BLaER1 treated with 17β-estradiol and CSF1 and Interleukin-3, amounts not matched to agents 10 nM and 100 nM (cell line): ENCODE measurements around the gene EIF4G3.
A peak's percentile ranks its signal among the peaks of the same experiment; 100 is the strongest.

Experiments used
- H3K27ac ChIP-seq, 11 experiments: shearing (Covaris generic); formaldehyde crosslinking; 2 replicates each; pipeline ENCODE4 v1.8.1; 2022
- H3K27me3 ChIP-seq, 11 experiments: shearing (Covaris generic); formaldehyde crosslinking; 2 replicates each; pipeline ENCODE4 v1.8.1; 2022
- H3K36me3 ChIP-seq, 11 experiments: shearing (Covaris generic); formaldehyde crosslinking; 2 replicates each; pipeline ENCODE4 v1.8.1; 2022
- H3K4me1 ChIP-seq, 10 experiments: shearing (Covaris generic); formaldehyde crosslinking; 2 replicates each; pipeline ENCODE4 v1.8.1; 2022
- H3K4me2 ChIP-seq, 11 experiments: shearing (Covaris generic); formaldehyde crosslinking; 2 replicates each; pipeline ENCODE4 v1.8.1; 2022
- H3K4me3 ChIP-seq, 10 experiments: shearing (Covaris generic); formaldehyde crosslinking; 2 replicates each; pipeline ENCODE4 v1.8.1; 2022
- H3K9ac ChIP-seq, 11 experiments: shearing (Covaris generic); formaldehyde crosslinking; 2 replicates each; pipeline ENCODE4 v1.8.1; 2022
- H3K9me3 ChIP-seq, 11 experiments: shearing (Covaris generic); formaldehyde crosslinking; replicated peaks in 1 of 11; 2 replicates each; pipeline ENCODE4 v1.8.1; 2022
- H4K20me1 ChIP-seq, 11 experiments: shearing (Covaris generic); formaldehyde crosslinking; 2 replicates each; pipeline ENCODE4 v1.8.1; 2022
- Cebpa-rat ChIP-seq, 11 experiments: shearing (Covaris generic); IDR thresholded peaks; 2 replicates each; pipeline ENCODE4 v1.8.1; 2022

The EIF4G3 gene

DNA sequence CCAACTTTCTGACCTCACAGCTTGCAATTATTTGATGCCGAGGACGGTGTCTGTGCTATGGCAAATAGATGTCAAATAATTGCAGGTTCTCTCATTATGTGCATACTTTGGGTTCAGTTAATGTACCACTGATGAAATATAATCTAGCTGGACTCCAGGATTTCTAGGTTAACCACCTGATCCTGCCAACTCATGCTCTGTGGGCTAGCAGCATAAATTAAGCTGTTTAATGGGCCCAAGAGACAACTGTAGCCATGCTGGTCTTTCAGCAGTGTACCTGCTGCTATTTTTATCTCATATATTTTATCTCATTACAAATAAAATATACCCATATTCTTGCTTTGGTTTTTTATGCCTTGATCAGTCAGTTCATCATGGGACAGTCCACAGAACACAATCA is 346.3 kb downstream of the EIF4G3 start:
- Histone ChIP-seq H3K36me3 (peaks cover 54 to 76% (median 64%) of the 10 kb centered on the region in 11 experiments), H3K27me3 (no peaks in the 10 kb centered on the region), H3K9ac (no peak overlapping the region), H3K4me2 (no peak overlapping the region), H3K4me3 (no peak overlapping the region), H4K20me1 (0 out of 22 replicates have a peak, but pooled peaks cover 0 to 8% (median 0%) of the 10 kb centered on the region in 11 experiments), H3K27ac (no peak overlapping the region), H3K4me1 (peaks cover 0 to under 1% (median 0%) of the 10 kb centered on the region in 10 experiments; a peak in 1 of 20 replicates), H3K9me3 (peaks cover 8 to 16% (median 13%) of the 10 kb centered on the region in 11 experiments; a peak in 20 of 22 replicates)
- TF ChIP-seq Cebpa-rat (IDR thresholded peaks at IDR 0.05) = no peak

DNA sequence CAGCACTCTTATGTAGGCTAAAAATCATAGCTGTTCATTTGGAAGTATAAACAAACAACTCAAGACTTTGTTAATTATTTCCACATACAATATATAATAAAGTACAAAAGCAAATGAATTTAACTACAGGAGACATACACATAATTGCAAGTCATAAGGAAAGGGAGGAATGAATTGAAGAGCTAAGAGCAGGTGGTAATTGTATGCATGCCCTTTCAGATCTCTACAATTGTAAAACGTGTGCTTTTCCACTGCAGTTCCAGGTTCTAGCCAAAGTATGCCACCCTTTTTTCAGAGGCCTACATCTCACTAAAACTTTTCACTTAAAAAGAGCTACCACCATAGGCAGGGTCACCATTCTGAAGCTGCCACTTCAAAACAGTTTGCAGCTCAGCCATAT is 346.8 kb downstream of the EIF4G3 start:
- H4K20me1 ChIP-seq = 0 out of 22 replicates have a peak, but pooled peaks cover 0 to 8% (median 0%) of the 10 kb centered on the region in 11 experiments
- H3K9me3 ChIP-seq = peaks cover 8 to 16% (median 13%) of the 10 kb centered on the region in 11 experiments; a peak in 20 of 22 replicates
- H3K4me3 ChIP-seq = no peak overlapping the region
- no peaks in the 10 kb centered on the region for H3K4me1 ChIP-seq
- H3K4me2 ChIP-seq = no peak overlapping the region
- H3K36me3 ChIP-seq = peaks cover 57 to 78% (median 66%) of the 10 kb centered on the region in 11 experiments
- no peak overlapping the region for H3K9ac ChIP-seq
- H3K27me3 ChIP-seq = no peaks in the 10 kb centered on the region
- no peak overlapping the region for H3K27ac ChIP-seq
- no peak for TF ChIP-seq Cebpa-rat (IDR thresholded peaks at IDR 0.05)

DNA sequence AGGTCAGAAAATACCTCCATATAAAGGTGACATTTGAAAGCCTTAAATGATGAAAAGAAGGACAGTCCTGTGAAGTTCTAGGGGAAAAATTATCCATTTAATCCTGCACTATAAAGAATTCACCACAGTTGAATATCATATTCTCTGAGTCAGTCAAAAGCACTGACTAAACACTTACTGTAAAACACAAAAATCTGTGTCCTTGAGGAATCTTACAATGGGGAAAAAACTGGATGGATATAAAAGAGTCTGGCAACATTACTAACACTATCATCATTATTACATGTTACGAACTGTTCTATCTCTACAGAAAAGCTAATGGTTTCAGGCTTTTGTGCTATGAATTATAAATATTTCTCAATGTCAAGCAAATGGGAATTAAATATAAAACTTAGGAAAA is 347.2 kb downstream of the EIF4G3 start:
- Histone ChIP-seq H3K4me1 (no peaks in the 10 kb centered on the region), H3K4me2 (no peak overlapping the region), H4K20me1 (0 out of 22 replicates have a peak, but pooled peaks cover 0 to 8% (median 0%) of the 10 kb centered on the region in 11 experiments), H3K27ac (no peak overlapping the region), H3K36me3 (peaks cover 57 to 78% (median 66%) of the 10 kb centered on the region in 11 experiments), H3K4me3 (no peak overlapping the region), H3K27me3 (no peaks in the 10 kb centered on the region), H3K9me3 (peaks cover 7 to 13% (median 10%) of the 10 kb centered on the region in 11 experiments; a peak in 20 of 22 replicates), H3K9ac (no peak overlapping the region)
- TF ChIP-seq Cebpa-rat (IDR thresholded peaks at IDR 0.05) = no peak

DNA sequence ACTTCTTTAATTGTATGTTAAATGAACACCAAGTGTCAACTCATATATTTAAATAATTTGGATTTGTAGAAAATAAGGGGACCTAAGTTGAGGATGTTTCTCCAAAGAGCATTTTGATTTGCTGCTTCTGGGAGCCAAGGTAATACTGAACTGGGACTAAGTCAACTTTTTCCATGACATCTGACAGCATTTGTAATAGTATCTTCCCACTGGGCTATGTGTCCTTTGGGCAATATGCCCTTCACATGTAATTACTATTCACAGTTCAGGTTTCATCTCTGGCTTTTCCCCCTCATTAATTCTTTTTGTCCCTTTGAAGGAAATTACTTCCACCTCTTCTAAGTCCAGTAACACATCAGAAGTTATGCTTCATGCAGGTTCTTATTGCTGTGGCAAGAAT is 352.9 kb downstream of the EIF4G3 start:
- Histone ChIP-seq H3K27me3 (no peaks in the 10 kb centered on the region), H3K9ac (no peak overlapping the region), H3K36me3 (peaks cover 72 to 98% (median 92%) of the 10 kb centered on the region in 11 experiments), H4K20me1 (peaks cover 0 to 7% (median 0%) of the 10 kb centered on the region in 11 experiments; a peak in 5 of 22 replicates), H3K4me1 (no peaks in the 10 kb centered on the region), H3K4me2 (no peak overlapping the region), H3K4me3 (no peak overlapping the region), H3K27ac (no peak overlapping the region), H3K9me3 (no peaks in the 10 kb centered on the region)
- no peak for TF ChIP-seq Cebpa-rat (IDR thresholded peaks at IDR 0.05)

DNA sequence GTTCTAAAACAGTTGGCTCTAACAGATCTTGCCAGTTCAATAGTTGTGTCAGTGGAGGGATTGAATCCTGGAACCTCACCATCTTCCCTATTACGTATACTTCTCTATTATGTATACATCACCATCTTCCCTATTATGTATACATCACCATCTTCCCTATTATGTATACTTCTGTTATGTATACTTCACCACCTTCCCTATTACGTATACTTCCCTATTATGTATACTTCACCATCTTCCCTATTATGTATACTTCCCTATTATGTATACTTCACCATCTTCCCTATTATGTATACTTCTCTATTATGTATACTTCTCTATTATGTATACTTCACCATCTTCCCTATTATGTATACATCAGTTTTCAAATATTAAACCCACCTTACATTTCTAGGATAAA is 355.2 kb downstream of the EIF4G3 start:
- Histone ChIP-seq H3K4me1 (no peaks in the 10 kb centered on the region), H4K20me1 (peaks cover 0 to 7% (median 0%) of the 10 kb centered on the region in 11 experiments; a peak in 5 of 22 replicates), H3K4me2 (no peak overlapping the region), H3K9me3 (peaks cover 0 to 13% (median 6%) of the 10 kb centered on the region in 11 experiments; a peak in 11 of 22 replicates), H3K36me3 (peaks cover 66 to 92% (median 86%) of the 10 kb centered on the region in 11 experiments), H3K9ac (no peak overlapping the region), H3K27ac (0 out of 22 replicates have a peak overlapping the region, but pooled peaks of 1 of the 11 experiments have one; percentile 34), H3K4me3 (no peak overlapping the region), H3K27me3 (no peaks in the 10 kb centered on the region)
- no peak for TF ChIP-seq Cebpa-rat (IDR thresholded peaks at IDR 0.05)

DNA sequence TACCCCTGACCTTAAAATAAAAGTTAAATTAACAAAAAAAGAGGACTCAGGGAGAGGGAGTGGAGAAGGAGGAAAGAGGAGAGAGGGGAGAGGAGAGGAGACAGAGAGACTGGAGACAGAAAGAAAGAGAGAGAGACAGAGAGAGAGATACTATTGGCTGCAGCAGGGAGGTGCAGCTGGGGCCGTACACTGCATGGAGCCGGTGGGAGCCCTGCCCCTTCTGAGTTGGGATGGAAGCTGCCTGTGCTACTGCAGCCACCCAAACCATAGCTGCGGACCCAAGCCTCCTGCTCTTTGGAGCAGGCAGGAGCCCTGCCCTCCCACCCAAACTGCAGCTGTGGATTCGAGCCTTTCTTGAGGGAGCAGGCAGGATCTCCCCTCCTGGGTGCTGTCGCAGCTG is 356.9 kb downstream of the EIF4G3 start:
- peaks cover 0 to 7% (median 0%) of the 10 kb centered on the region in 11 experiments; a peak in 5 of 22 replicates for H4K20me1 ChIP-seq
- no peak overlapping the region for H3K9ac ChIP-seq
- H3K4me2 ChIP-seq = no peak overlapping the region
- no peaks in the 10 kb centered on the region for H3K27me3 ChIP-seq
- no peak overlapping the region for H3K4me3 ChIP-seq
- TF ChIP-seq Cebpa-rat (IDR thresholded peaks at IDR 0.05) = no peak
- H3K9me3 ChIP-seq = peaks cover 0 to 13% (median 6%) of the 10 kb centered on the region in 11 experiments; a peak in 11 of 22 replicates
- H3K36me3 ChIP-seq = peaks cover 54 to 76% (median 70%) of the 10 kb centered on the region in 11 experiments
- no peaks in the 10 kb centered on the region for H3K4me1 ChIP-seq
- H3K27ac ChIP-seq = no peak overlapping the region

DNA sequence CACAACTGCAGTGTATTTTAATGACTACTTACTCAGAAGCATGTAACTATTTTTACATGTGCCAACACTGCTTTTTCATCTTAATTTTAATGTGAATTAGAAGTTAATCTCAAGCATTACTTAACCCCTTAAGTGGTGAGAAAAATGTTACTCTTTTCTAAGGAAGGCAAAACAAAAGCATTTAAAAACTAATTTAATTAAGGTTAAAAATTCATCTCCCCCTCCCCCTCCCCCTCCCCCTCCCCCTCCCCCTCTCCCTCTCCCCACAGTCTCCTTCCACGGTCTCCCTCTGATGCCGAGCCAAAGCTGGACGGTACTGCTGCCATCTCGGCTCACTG is 362.2 kb downstream of the EIF4G3 start:
- Histone ChIP-seq H3K9ac (no peak overlapping the region), H3K27ac (no peak overlapping the region), H3K36me3 (peaks cover 53 to 74% (median 60%) of the 10 kb centered on the region in 11 experiments), H3K4me2 (no peak overlapping the region), H4K20me1 (no peaks in the 10 kb centered on the region), H3K4me3 (no peak overlapping the region), H3K9me3 (peaks cover 0 to 13% (median 6%) of the 10 kb centered on the region in 11 experiments; a peak in 11 of 22 replicates), H3K27me3 (no peaks in the 10 kb centered on the region), H3K4me1 (no peaks in the 10 kb centered on the region)
- TF ChIP-seq Cebpa-rat (IDR thresholded peaks at IDR 0.05) = no peak

DNA sequence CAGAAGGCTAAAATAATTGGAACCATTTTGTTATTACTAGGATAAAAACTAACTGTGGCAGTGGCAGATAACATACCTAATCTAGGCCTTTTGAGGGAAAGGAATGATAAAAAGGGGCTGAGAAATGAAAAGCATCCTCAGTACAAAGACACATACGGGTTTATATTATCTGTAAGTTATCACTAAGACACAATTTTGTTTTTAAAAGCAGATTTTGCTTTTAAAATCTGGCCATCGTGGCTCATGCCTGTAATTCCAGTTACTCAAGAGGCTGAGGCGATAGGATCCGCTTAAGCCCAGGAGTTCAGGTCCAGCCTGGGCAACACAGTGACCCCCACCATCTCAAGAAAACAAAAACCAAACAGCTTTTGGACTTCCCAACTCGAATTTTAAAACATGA is 364.8 kb downstream of the EIF4G3 start:
- no peak overlapping the region for H3K4me3 ChIP-seq
- no peak overlapping the region for H3K9ac ChIP-seq
- no peak for TF ChIP-seq Cebpa-rat (IDR thresholded peaks at IDR 0.05)
- H3K4me2 ChIP-seq = no peak overlapping the region
- H3K27me3 ChIP-seq = no peaks in the 10 kb centered on the region
- no peaks in the 10 kb centered on the region for H3K9me3 ChIP-seq
- no peaks in the 10 kb centered on the region for H3K4me1 ChIP-seq
- no peaks in the 10 kb centered on the region for H4K20me1 ChIP-seq
- no peak overlapping the region for H3K27ac ChIP-seq
- H3K36me3 ChIP-seq = peaks cover 46 to 74% (median 54%) of the 10 kb centered on the region in 11 experiments

DNA sequence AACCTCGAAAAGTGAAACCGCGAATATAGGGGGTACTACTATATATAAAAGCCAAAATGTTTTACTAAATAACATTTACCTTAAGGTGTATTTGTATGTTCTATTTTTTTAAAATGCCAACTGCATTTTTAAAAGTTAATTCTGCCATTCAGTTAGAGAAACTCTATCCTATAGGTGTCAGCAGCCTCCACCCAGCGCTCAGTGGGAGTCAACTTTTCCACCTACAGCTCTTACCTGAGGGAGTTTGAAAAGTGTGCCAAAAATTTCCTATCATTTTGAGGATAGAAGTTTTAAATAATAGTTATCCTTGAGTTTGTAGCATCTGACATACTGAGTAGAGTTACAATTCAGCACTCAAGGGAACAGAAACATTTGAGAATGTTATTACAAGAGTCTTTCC is 383.5 kb downstream of the EIF4G3 start:
- no peaks in the 10 kb centered on the region for H3K27me3 ChIP-seq
- H3K4me2 ChIP-seq = no peak overlapping the region
- no peak overlapping the region for H3K4me3 ChIP-seq
- H3K9ac ChIP-seq = no peak overlapping the region
- H3K27ac ChIP-seq = no peak overlapping the region
- H3K4me1 ChIP-seq = peaks cover 5 to 10% (median 5%) of the 10 kb centered on the region in 10 experiments; a peak in 19 of 20 replicates
- H4K20me1 ChIP-seq = no peaks in the 10 kb centered on the region
- H3K36me3 ChIP-seq = peaks cover 0 to 7% (median 0%) of the 10 kb centered on the region in 11 experiments; a peak in 1 of 22 replicates
- no peaks in the 10 kb centered on the region for H3K9me3 ChIP-seq
- no peak for TF ChIP-seq Cebpa-rat (IDR thresholded peaks at IDR 0.05)

DNA sequence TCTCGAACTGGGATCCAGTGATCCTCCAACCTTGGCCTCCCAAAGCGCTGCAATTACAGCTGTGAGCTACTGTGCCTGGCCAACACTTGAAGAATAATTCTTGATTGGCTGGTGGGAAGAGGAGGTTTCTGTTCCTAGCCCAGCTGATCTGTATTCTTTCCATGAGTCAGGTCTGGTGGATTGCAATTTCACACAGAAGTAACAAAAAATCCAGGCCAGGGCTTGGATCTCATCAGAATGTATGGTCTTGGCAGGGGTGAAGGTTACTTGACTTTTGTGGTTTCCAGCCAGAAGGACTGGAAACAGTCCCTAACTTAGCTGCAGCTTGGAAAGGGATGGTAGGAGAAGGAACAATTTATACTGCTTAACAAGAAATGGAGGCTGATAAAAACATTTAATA is 384.5 kb downstream of the EIF4G3 start:
- H3K9ac ChIP-seq = no peak overlapping the region
- H4K20me1 ChIP-seq = no peaks in the 10 kb centered on the region
- no peak for TF ChIP-seq Cebpa-rat (IDR thresholded peaks at IDR 0.05)
- no peak overlapping the region for H3K4me2 ChIP-seq
- H3K9me3 ChIP-seq = no peaks in the 10 kb centered on the region
- H3K27me3 ChIP-seq = no peaks in the 10 kb centered on the region
- peaks cover 10 to 14% (median 11%) of the 10 kb centered on the region in 10 experiments; a peak in 19 of 20 replicates for H3K4me1 ChIP-seq
- H3K4me3 ChIP-seq = no peak overlapping the region
- no peak overlapping the region for H3K27ac ChIP-seq
- 0 out of 22 replicates have a peak, but pooled peaks cover 0 to 1% (median 0%) of the 10 kb centered on the region in 11 experiments for H3K36me3 ChIP-seq
